Skin of body (tissue), 3 donors: ENCODE measurements around the gene MPI. TPM values are rescaled to one million over a fixed set of nuclear protein-coding genes. Genes with fewer than 3 reads are reported as not detected.
"Not testable (repeated sequence)": the region's sequence is repeated elsewhere in the genome, so short reads cannot be mapped to it uniquely, and the experiment has no call there.

Experiments used
- DNase-seq: peaks from one replicate; lab custom pipeline; 2025; lab: John Stamatoyannopoulos, UW
- small RNA-seq: library from RNA; depleted of rRNA; stranded (forward); fragments of <200 nt; gene quantifications from one replicate; pipeline ENCODE3, GENCODE V24; 2014; ENCODE audit warnings: low replicate concordance
- total RNA-seq: library from RNA; depleted of rRNA; stranded (reverse); fragments of >200 nt; gene quantifications from one replicate; pipeline ENCODE4 v1.2.3, GENCODE V29; 2014

The MPI gene
- total RNA-seq, 1 donor from 2014 or later: 23.3 TPM

GRCh38 chr15:74928771-74929198, 38.9 kb downstream of the MPI start:
- no peak for DNase-seq

DNA sequence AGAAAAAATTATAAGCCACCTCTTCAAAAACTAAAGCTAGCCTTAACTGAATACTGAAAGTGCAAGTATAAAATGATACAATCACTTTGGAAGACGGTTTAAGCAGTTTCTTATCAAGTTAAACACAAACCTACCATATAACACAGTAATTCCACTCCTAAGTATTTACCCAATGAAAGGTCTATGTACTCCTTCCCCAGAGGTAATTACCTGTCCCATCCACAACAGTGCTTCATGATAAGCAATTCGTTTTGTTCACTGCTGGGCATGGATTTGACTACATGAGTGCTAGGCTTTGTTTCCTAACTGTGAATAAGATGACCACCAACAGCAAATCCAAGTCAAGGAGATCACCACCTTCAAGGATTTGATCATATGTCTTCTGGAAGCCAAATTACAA, 43.7 kb downstream of the MPI start:
- no peak for DNase-seq

GRCh38 chr15:74935193-74935592, 45.4 kb downstream of the MPI start:
- not testable (repeated sequence) for DNase-seq

GRCh38 chr15:74937272-74937589, 47.4 kb downstream of the MPI start:
- DNase-seq: no peak

GRCh38 chr15:74937590-74938371, 47.9 kb downstream of the MPI start, which contains the start of gene COX5A:
Gene COX5A (minus strand): TSS chr15:74938073. CDS start chr15:74938014, 59 bp downstream.
- DNase-seq: peak; percentile 98

DNA sequence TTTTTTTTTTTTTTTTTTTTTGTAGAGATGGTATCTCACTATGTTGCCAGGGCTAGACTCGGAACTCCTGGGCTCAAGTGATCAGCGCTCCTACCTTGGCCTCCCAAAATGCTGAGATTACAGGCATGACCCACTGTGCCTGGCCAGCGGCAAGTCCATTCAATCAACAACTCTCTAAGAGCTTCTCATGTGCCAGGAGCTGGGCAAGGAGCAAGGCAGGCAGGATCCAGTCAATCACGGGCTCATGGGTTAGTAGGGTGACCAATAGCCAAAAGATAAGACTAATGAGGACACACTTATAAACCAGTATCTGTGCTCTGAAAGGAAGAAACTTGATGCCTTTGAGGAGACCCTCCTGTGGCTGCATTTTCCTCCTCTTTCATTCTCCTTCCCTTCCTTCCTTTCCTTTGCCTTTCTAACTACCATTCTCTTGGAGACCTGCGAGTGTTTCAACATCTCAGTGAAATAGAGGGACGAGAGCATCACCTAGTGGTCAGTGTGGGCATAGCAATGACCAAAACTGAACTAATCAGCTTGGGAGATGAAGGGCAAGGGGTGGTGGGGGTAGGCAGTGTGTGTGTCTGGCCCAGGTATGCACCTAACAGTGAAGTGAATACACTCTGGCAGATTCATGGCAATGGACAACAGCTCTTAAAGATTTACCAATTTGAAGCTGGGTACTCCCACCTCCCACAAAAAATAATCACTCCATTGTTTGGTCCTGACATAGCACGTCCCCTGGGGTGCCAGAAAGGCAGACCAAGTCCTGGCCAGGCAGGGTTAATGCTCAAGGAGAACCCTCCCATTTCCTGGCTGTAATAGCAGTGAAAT, 60.5 kb downstream of the MPI start:
- peak; percentile 56 for DNase-seq

- DNase-seq: no peak
These were observed 61.2 kb downstream of the MPI start for GRCh38 chr15:74951006-74951405.

Small RNAs within 50 kb of the gene (small RNA-seq; reads per million reads assigned to genes)
- gene MIR6882: 0.17 reads per million

Other genes with a start within 250 kb of the MPI start
- gene EDC3, start 194.0 kb upstream of the MPI start, total RNA-seq: 14.7 TPM
- 0.69 TPM for gene CYP1A1, start 164.5 kb upstream of the MPI start, total RNA-seq
- 0.10 TPM for gene CYP1A2, start 141.2 kb upstream of the MPI start, total RNA-seq
- gene CSK, start 108.0 kb upstream of the MPI start, total RNA-seq: 21.4 TPM
- gene LMAN1L, start 77.2 kb upstream of the MPI start, total RNA-seq: 0.20 TPM
- gene CPLX3, start 63.4 kb upstream of the MPI start, total RNA-seq: 0.20 TPM
- 23.4 TPM for gene ULK3, start 46.9 kb upstream of the MPI start, total RNA-seq
- gene SCAMP2, start 16.7 kb upstream of the MPI start, total RNA-seq: 21.6 TPM
- 43.4 TPM for gene FAM219B, start 16.8 kb downstream of the MPI start, total RNA-seq
- gene COX5A, start 48.0 kb downstream of the MPI start, total RNA-seq: 56.3 TPM
- 2.1 TPM for gene RPP25, start 66.7 kb downstream of the MPI start, total RNA-seq
- 3.2 TPM for gene SCAMP5, start 105.5 kb downstream of the MPI start, total RNA-seq
- 10.8 TPM for gene PPCDC, start 133.5 kb downstream of the MPI start, total RNA-seq